ENCODE measurements around the gene MMP15.
A peak's percentile ranks its signal among the peaks of the same experiment; 100 is the strongest.

MMP15 gene

GRCh38 chr16:58036943-58037342, 11.4 kb downstream of the MMP15 start:
- DNase-seq: no peak

GRCh38 chr16:58037365-58038057, 12.0 kb downstream of the MMP15 start:
- DNase-seq: no peak

DNA sequence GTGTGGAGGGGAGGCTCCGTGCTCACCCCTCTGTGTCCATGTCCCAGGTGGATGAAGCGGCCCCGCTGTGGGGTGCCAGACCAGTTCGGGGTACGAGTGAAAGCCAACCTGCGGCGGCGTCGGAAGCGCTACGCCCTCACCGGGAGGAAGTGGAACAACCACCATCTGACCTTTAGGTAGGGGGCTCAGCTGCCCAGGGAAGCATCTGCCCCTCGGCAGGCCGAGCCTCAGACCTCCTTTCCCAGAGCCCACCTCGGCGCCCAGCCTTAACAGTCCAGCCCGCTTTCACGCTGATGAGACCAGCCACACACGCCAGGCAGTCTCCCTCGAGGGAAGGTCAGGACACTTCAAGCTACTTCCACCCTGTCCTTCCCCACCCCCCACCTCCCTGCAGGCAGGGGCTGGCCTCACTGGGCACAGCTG, 12.7 kb downstream of the MMP15 start:
- no peak for DNase-seq

GRCh38 chr16:58039829-58040495, 14.4 kb downstream of the MMP15 start:
- DNase-seq: no peak

DNA sequence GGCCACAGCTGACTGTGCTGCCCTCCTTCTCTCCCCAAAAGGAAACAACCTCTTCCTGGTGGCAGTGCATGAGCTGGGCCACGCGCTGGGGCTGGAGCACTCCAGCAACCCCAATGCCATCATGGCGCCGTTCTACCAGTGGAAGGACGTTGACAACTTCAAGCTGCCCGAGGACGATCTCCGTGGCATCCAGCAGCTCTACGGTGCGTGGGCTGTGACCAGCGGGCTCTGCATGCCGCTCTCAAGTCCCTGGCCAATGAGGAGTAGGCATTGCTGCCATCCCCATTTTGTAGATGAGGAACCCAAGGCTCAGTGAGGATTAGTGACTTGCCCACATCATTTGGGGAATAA, 14.9 kb downstream of the MMP15 start:
- no peak for DNase-seq

DNA sequence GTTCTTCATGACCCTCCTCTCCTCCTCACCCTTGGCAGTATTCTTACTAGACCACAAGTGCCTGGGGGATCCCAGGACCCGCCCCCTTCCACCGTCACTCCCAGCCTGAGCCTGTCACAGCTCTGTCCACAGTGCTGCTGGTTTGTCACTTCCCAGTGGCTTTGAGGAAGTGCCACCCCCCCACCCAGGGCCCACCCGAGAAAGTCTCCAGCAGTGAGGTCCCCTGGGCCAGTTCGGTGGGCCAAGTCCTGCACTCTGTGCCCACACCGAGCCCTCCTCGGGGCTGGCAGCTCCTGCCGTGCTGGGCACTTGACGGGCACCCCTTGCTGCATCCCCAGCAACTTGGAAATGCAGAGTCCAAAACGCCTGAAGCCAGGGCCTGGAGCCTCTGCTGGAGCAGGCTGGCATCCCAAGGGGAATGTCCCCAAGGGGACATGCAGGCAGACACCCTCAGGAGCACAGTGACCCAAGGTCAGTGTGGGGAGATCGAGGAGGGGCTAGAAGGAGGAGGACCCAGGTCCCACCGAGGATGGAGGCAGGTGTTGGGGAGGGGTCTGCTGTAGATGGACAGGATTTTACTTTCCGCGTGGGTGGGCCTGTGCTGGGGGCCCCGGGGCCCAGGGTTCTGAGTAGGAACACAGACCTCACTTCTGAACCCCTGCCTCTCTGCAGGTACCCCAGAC, 15.5 kb downstream of the MMP15 start:
- DNase-seq: no peak

DNA sequence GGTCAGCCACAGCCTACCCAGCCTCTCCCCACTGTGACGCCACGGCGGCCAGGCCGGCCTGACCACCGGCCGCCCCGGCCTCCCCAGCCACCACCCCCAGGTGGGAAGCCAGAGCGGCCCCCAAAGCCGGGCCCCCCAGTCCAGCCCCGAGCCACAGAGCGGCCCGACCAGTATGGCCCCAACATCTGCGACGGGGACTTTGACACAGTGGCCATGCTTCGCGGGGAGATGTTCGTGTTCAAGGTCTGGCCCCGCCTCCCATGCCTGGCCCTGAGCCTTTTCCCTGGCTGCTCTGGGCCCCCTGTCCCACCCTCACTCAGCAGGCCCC, 16.0 kb downstream of the MMP15 start:
- no peak for DNase-seq

DNA sequence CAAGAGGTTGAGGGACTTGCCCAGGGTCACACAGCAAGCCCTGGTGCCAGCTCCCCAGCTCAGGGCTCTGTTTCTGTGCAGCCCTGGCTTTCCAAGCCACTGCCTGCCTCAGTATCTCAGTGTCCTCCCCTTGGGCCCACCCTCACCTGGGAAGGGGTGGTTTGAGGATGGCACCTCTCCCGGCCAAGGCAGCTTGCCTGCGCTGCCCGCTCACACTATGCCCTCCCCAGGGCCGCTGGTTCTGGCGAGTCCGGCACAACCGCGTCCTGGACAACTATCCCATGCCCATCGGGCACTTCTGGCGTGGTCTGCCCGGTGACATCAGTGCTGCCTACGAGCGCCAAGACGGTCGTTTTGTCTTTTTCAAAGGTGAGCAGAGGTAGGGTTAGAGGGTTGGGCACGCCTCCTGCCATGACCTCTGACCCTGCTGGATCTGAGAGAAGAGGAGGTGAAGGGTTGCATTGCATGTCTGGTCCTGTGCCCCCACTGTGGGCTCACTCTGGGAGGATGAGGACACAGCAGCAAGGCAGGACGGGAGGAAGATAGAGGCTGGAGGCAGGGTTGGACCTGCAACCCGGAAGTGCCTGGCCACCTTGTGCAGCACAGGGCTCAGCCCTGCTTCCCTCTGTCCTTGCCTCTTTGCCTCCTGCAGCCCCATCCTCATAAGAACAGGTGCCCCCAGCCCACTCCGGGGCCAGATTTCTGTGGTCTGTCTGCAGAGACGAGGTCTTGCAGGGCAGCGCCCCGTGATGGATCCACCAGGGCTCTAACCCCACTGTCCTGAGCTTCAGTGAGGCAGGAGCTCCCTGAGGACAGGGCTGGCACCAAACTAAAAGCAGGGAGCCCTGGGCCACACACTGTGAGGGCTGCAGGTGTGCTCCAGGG, 16.7 kb downstream of the MMP15 start:
- DNase-seq: no peak

DNA sequence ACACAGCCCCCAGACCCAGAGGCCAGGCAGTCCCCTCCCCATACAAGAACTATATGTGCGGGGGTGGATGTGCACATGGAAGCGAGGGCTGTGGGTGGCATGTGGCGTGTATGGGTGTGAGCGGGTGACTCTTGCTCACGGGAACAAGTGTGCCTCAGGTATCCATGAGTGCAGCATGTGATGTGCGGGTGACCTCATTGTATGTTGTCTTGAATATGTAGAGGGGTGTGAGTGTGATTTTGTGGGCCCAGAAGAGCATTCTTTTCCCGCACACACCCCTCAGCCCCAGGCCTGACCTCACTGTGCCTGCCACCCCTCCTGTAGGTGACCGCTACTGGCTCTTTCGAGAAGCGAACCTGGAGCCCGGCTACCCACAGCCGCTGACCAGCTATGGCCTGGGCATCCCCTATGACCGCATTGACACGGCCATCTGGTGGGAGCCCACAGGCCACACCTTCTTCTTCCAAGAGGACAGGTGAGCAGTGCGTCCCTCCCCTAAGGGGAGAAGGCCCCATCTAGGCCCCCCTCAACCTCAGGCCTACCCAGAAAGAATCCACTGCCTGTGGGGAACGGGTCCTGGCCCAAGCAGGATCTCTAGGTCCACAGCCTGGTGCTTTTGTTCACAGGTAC, 17.4 kb downstream of the MMP15 start:
- no peak for DNase-seq

DNA sequence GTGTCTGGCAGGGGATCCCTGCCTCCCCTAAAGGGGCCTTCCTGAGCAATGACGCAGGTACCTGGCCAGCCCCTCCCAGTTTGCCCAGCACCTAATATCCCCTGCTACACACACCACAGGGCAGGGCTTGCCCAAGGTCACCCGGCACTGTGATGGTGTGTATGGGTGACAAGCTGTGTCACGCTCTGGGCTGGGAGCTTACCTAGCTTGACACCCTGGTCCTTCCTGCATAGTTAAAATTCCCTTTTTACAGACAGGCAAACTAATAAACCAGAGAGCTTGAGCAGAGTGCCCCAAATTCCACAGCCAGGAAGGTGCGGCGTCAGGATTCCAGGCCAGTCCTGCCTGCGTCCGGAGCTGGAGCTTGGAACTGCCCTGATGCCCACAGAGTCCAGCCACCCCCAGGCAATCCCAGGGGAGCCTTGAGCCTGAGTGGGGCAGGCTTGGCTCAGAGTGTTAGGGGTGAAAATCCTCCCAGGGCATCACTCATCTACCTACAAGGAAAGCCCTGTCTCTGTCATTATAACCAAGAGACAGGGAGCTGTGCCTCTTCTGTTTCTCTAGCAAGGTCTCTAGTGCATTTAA, 18.1 kb downstream of the MMP15 start:
- no peak for DNase-seq

GRCh38 chr16:58044266-58045019, 18.9 kb downstream of the MMP15 start:
- peak; percentile 32 for DNase-seq

GRCh38 chr16:58045096-58045495, 19.5 kb downstream of the MMP15 start:
- DNase-seq: peak; percentile 40

GRCh38 chr16:58046054-58046881, 20.7 kb downstream of the MMP15 start:
- DNase-seq: peak; percentile 59

DNA sequence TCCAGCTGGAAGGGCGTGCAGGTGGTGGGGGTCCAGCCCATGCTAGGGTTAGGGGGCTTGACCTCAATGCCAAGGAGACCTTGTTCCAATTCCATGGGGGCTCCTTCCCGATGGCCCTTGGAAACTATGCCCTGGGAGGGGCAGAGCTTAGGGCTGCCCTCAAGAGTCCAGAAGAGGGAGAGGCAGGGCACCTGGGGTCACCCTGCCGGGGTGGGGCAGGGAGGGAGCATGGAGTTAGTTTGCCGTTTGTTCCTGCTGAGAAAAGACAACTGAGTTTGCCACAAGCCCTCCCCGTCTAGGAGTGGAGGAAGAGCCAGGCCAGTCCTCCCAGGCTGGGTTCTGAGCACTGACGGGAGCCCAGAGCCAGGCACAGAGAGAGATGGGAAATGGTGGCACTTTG, 21.4 kb downstream of the MMP15 start:
- DNase-seq: peak; percentile 48

- DNase-seq: peak; percentile 76
Observed at GRCh38 chr16:58047557-58048348, 22.2 kb downstream of the MMP15 start.

GRCh38 chr16:58048494-58049231, 23.1 kb downstream of the MMP15 start:
- DNase-seq: peak; percentile 37

- peak; percentile 53 for DNase-seq
Observed at GRCh38 chr16:58049232-58050185, 24.0 kb downstream of the MMP15 start.

- DNase-seq: no peak
Observed at GRCh38 chr16:58051296-58051695, 25.7 kb downstream of the MMP15 start.

All from islet precursor cell (in vitro differentiated cells).